HG03064 (cell line): ENCODE measurements around the gene SDF2.

Source experiments
- ATAC-seq: cut with Tn5 transposase; IDR thresholded peaks from one replicate; pipeline ENCODE4 v1.9.1; 2021; ENCODE audit warnings: low read depth; ENCODE audit not compliant: unreplicated experiment

The SDF2 gene

GRCh38 chr17:28661635-28662526, at the start of gene SDF2, which contains the start of gene SUPT6H:
TSS of gene SDF2 (minus strand) at chr17:28661906. CDS start at chr17:28661876, 30 bp downstream.
TSS of gene SUPT6H (plus strand) at chr17:28662205. CDS start at chr17:28673402, 11,197 bp downstream.
- peak; percentile 64 for ATAC-seq

- ATAC-seq, result no peak
Observed at GRCh38 chr17:28710861-28711722, 49.4 kb upstream of the SDF2 start.

DNA sequence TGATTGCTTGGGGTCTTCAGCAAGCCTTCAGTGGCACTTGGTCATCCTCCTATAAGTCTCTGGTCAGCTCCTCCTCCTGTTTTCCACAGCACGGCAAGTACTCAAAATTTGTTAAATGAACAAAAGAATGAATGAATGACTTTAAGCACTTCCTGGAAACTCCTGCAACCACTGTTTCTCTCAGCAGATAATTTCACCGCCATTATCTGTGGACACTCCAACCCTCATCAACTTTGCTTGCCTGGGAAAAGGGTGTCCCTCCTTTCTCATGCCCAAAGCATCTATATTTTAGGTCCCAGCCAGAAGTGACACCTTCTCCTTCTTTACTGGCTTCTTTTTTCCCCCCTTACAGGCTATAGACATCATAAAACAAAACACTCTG, 45.6 kb upstream of the SDF2 start:
- ATAC-seq, result no peak

DNA sequence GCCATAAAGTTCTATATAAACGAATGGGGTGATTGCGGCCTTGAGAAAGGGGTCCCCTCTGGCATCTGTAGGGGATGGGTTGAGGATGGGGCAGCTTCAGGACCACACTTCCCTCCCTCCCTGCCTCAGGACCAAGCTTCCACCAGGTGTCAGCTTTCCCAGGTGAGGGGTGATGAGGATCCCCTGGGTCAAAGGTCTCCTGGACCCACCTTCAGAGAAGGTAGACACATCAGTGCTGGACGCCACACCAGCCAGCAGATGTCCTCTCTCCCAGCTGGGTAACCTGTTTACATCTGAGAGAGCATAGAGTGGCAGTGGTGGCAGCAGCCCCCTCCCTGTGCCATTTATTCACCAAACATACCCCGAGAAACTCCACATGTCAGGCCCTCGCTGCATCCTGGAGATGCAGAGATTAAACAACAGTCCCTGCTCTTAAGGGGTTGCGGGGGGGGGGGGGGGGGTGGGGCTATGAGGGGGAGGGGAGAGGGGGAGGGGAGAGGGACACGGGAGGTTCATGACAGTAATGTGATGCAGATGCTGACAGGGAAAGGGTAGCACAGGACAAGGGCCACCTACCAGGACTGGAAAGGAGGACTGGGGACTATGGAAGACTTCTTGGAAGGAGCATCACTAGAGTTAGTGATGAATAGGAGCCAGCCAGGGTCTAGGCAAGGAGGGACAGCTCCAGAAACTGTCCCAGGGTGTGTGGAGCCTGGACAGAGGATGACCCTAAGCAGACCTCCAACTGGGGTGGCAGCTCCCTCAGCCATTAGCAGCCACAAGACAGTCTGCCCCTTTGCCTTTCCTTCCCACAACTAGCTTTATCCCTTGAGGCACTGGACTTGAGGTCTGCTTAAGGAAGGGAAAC, 45.0 kb upstream of the SDF2 start:
- no peak for ATAC-seq

DNA sequence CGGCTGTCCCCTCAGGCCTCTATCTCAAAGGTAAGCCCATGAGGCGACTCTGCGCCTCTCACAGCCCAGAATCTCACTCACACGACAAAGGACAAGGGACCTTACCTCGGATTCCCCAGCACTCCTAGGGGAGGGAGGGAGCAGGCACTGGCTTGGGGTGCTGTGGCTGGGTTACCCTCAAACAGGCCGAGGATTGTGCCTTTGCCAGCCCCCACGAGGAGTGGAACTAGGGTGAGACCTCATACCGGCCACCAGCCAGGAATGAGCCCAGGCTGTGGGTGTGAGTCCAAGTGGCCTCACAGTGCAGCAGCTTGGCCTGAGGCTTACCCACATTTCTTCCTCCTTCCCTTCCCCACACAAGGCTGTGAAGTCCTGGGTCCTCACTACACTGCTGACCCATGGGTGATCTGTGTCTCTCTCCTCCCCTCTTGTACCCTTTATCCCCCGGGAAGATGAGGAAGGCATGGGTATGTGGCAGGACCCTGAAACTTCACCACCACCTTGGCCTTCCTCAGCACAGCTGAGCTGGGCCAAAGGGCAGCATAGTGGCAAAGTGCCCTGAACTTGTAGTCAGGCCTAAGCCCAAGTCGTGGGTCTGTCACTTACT, 44.1 kb upstream of the SDF2 start:
- no peak for ATAC-seq

DNA sequence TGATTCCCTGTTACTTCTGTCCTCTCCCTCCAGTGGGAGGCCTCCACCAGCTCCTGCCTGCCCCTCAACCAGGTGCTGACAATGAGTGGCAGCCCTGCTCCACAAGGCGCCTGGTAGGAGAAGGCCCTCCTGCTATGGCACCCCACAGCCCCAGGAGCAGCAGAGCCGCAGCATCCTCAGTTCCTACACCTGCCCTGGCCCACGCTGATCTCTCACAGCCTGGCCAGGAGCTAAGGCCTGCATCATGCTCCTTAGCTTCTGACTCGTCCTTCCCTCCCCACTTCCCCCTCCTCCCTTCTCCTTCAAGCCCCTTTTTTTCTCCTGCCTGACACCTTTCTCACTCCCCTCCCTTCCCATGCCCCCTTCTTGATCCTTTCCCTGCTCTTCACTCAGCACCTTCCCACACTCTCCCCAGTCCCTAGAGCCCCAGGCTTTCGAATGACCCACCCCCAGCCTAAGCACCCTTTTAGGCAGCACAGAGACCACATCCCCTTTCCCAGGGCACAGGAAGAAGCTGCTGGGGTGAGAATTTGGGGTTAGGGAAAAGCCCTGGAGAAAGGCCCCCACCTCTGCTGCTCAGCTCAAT, 43.5 kb upstream of the SDF2 start:
- no peak for ATAC-seq

DNA sequence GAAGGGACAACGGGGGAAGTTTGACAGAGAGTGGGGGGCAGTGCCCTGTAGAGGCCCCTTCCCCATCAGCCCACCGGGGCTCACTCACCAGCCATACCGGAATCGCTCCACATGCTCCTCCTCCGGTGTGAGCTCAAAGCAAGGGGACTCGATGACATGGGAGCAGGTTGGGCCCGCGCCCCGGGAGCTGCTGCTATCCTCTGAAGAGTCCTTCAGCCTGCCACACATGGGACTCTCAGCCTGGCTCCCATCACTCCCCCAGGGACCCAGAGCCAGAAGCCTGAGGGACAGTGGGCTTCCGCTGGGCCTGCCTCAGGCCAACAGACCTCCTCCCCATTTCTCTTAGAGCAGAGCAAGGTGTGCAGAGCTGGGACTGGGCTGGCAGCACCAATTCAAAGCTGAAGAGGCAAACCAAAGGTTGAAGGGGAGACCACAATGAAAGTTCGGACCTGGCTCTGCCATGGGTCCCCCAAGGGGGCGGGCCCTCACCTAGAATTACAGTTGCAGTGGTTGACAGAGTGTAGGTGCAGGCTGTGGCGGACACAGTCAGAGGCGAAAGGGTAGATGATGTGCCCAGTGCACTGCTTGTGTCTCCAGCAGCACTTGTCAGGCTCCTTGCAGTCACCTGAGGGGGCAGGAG, 42.6 kb upstream of the SDF2 start:
- no peak for ATAC-seq

DNA sequence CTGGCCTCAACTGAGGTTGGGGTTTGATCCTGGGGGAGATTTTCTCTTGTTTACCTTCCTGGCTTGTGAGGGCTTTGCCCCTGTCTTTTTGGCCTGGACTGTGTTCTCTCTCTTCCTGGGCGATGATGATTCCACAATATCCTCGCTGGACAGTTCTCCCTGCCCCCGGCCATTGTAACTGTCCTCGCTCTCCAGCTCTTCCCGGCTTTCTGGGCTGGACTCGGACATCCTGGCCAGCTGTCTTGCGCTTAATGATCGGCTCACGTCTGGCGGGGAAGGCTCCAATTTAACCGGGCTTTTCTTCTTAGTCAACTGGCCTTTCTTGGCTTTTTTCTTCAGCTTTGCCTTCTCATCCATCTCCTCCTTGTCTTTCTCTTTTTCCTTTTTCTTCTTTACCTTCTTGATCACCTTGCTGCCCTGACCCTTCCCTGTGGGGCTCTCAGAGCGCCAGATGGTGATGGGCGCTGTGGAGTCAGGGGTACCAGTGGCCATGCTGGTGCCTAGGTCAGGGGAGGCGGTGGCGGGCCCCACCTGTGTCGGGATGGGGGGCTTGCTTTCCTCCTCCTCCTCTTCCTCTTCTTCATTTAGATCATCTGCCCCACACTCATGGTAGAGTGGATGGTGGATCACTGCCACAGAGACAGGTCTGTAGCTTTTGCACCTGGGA, 42.0 kb upstream of the SDF2 start:
- ATAC-seq, result no peak

DNA sequence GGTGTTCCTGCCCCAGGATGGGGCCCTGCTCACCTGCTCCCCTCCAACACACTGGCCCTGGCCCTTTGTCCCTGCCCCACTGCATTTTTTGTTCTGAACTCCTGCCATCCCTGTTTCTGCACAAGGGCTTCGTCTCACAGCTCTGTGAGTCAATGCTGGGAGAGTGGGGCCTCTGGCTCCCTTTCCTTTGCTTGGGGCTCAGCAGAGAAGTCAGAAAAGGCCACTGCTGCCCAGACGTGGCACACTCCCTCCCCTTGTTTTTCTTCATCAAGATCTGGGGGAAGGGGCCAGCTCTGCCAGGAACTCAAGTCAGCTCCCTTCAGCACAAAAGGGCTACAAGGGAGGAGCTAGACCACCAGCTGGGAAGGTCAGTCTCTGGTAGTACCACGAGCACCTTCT, 41.0 kb upstream of the SDF2 start:
- ATAC-seq, result no peak

GRCh38 chr17:28702026-28702751, 40.5 kb upstream of the SDF2 start:
- no peak for ATAC-seq

GRCh38 chr17:28700830-28701492, 39.3 kb upstream of the SDF2 start:
- ATAC-seq, result no peak

DNA sequence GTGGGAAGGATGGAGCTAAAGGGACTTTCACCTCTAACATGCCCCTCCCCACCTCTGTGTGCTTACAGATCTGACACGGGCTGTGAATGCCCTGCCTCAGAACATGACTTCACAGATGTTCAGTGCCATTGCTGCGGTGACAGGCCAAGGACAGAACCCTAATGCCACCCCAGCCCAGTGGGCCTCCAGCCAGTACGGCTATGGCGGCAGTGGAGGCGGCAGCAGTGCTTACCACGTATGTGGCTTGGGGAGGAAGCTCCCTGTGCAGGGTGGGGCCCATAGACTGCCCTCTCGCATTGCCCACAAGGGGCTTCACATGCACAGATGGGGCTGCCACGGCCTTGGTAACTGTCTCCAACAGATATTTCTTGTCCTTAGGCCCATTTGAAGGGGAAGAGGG, 38.6 kb upstream of the SDF2 start:
- no peak for ATAC-seq

- no peak for ATAC-seq
Observed at GRCh38 chr17:28698253-28698941, 36.7 kb upstream of the SDF2 start.

- ATAC-seq, result no peak
Observed at GRCh38 chr17:28693869-28694268, 32.2 kb upstream of the SDF2 start.

DNA sequence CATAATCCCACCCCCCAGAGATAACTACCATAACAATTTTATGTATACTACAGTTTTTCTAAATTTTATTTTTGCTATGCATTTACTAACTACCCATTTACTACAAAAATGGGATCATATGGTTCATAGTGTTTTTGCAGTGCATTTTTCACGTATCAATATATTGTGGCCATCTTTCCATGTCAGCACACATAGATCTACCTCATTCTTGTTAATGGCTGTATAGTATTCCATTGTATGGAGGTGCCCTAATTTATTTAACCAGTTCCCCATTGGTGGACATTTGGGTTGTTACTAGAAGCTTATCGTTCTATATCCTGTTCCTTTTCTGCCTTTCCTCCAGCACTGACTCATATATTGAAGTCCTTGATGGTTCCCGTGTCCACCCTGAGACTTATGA, 27.3 kb upstream of the SDF2 start:
- no peak for ATAC-seq

DNA sequence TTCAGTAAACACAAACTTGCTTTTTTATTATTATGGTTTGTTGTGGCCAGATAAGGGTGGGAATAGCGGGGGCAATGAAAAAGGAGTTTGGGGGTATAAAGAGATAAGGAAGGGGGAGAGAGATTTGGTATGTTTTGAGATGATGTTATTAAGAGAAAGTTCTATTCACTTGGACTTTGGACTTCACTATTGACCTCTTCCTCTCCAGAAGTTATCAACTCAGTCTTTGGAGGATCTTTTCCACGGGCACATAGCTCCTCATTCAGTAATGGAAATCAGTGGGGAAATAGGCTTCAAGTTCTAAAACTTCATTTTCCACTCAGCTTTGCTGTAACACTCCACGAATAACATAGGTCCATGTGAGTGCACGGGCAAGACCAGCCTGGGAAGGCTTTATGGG, 26.8 kb upstream of the SDF2 start:
- no peak for ATAC-seq

DNA sequence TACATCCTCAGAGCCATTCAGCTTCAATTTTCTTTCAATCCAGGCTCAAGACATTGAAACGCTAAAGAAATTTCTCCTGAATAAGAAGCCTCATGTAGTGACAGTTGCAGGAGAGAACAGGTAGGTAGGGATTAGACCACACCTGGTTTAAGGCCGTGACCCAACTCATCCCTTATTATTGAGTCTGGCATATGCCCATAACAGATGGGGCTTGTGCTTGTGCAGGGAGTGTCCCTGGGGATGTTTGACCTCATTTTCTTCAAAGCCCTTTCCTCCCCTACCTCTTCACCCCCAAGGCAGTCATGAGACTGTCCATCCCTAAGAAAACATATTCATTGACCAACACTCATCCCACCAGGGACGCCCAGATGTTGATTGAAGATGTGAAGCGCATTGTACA, 24.6 kb upstream of the SDF2 start:
- ATAC-seq, result no peak
